DMS 273 (cell line): ENCODE results near the gene PIGP.
"Not testable (repeated sequence)": the region's sequence is repeated elsewhere in the genome, so short reads cannot be mapped to it uniquely, and the experiment has no call there.

ENCODE experiments used
- DNase-seq: peaks from one replicate; lab custom pipeline; 2025; ENCODE audit not compliant: unreplicated experiment; lab: John Stamatoyannopoulos, UW

Gene PIGP

DNA sequence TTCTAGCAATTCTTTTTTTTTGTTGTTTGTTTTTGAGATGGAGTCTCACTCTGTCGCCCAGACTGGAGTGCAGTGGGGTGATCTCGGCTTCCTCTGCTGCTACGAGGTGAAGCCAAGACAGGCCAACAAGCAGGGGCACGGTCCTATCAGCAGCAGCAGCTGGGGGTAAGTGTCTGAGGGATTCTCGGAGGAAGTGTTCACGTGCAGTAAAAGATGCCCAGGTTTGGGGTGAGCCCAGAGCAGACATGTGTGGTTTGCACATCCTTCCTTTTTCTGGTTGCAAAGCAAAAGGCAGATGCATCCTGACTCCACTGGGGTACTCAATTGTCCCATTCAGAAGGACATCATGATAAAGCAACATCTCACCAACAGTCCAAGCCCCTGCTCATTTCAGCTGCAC is 27.7 kb downstream of the PIGP start:
- DNase-seq, result no peak

GRCh38 chr21:37044643-37045042 is 28.2 kb downstream of the PIGP start:
- no peak for DNase-seq

GRCh38 chr21:37043818-37044217 is 29.1 kb downstream of the PIGP start:
- DNase-seq, result no peak

DNA sequence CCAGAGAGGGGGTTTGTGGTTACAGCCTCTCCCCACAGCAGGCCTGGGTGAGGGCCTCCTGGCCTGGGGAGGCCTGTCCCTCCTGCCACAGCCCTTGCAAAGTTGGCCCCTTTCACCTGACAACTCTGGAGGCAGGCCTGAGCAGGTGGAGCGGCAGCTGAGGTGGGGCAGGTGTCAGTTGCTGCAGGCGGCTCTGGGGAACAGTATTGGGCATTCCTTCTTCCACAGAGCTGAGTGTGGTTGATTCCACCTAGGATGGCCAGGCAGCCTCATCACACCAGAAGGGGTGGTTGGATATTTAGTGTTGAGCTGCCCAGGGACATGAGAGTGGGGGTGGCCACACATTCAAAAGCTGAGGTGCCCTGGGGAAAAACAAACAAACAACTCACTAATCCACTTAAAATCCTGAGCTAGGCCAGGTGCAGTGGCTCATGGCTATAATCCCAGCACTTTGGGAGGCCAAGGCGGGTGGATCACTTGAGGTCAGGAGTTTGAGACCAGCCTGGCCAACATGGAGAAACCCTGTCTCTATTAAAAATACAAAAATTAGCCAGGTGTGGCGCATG is 31.1 kb downstream of the PIGP start:
- DNase-seq, result no peak

DNA sequence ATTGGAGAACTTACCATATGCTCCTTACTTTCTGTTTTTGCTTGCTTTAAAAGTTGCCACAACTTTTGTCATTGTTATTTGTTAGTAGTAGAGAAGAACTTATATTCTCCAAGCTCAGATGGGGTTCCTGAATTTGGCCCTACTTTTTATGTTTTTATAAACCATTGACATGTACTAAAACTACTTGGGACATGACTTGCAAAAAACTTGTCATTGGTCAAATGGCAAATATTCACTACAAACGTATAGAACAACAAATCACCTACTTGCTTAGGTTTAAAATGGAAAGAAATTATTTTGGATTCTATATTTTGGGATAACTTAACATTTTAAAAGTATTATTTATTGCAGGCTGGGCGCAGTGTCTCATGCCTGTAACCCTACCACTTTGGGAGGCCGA is 32.7 kb downstream of the PIGP start:
- DNase-seq, result no peak

- no peak for DNase-seq
These were observed 33.3 kb downstream of the PIGP start for GRCh38 chr21:37039411-37040075.

DNA sequence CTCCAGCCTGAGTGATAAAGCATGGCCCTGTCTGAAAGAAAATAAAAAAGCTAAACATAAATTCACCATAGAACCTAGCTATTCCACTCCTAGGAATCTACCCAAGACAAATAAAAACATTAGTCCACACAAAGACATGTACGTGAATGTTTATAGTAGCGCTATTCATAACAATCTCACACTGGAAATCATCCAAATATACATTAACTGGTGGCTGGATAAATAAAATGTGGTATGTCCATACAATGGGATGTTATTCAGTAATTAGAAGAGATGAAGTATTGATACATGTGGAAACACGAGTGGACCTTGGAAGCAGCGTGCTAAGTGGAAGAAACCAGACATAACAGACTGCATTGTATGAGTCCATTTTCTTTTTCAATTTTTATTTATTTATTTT is 36.7 kb downstream of the PIGP start:
- no peak for DNase-seq

DNA sequence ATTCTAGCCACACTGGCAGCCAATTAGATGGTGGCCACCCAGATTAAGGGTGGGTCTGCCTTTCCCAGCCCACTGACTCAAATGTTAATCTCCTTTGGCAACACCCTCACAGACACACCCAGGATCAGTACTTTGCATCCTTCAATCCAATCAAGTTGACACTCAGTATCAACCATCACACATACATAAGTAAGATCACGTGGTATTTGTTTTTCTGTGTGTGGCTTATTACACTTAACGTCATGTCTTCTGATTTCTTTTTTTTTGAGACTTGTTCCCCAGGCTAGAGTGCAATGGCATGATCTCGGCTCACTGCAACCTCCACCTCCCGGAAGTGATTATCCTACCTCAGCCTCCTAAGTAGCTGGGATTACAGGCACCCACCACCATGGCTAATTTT is 38.5 kb downstream of the PIGP start:
- not testable (repeated sequence) for DNase-seq

DNA sequence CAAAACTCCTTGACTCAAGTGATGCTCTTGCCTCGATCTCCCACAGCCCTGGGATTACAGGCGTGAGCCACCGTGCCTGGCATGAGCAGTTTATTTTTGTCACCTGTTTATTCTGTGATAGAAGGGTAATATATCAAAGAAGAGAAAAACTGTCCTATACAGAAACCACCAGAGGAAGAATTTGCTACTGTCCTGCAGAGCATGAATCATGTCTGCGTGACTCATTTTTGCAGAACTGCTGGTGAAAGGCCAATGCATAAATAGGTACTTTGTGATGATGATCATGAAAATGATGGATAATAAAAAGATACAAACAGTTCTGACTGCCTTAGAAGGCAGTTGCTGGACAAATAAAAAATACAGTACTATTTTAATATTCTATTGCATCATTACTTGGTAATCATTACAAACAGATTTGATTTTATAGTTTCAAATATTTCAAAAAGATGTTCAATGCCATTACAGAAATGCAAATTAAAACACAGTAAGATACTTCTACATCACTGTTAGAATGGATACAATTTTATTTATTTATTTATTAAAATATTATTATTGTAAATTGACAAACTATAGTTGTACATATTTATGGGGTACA is 39.9 kb downstream of the PIGP start:
- no peak for DNase-seq

DNA sequence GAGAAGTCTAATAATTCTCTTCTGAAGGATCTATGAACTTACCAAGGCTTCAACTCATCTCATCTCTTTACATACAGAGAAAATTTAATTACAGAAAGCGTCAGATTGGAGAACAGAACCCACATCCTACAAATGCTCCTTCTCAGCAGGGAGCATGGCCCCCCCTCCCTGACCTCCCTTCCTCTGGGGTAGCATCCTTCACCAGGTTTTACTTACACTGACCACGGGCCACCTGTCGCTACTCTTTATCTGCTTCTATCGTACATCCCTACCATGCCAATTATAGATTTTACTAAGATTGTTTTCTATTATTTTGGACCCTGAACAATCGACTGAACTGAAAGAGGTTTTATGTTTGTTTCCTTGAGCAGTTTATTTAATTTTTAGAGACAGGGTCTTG is 40.6 kb downstream of the PIGP start:
- DNase-seq, result no peak

GRCh38 chr21:37030864-37031263 is 42.0 kb downstream of the PIGP start:
- DNase-seq, result no peak

- no peak for DNase-seq
These were observed 44.3 kb downstream of the PIGP start for GRCh38 chr21:37028570-37028969.

DNA sequence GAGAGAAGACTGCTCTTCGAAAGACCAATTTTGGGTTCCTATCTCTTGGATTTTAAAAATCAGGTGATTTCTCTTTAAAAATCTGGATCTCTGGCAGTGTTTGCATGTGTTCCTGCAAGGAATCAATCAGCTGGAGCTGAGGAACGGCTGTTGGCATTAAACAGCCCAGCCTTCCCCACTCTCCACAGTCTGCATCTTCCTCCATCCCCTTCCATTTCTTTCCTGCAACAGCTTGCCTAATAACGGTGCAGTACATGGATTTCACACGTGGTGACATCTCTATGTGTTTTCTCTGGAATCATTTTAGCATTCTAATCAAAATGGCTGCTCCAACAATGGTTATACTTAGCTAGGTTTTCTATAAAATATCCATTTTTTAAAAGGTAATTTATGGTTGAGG is 46.4 kb downstream of the PIGP start:
- DNase-seq, result no peak

DNA sequence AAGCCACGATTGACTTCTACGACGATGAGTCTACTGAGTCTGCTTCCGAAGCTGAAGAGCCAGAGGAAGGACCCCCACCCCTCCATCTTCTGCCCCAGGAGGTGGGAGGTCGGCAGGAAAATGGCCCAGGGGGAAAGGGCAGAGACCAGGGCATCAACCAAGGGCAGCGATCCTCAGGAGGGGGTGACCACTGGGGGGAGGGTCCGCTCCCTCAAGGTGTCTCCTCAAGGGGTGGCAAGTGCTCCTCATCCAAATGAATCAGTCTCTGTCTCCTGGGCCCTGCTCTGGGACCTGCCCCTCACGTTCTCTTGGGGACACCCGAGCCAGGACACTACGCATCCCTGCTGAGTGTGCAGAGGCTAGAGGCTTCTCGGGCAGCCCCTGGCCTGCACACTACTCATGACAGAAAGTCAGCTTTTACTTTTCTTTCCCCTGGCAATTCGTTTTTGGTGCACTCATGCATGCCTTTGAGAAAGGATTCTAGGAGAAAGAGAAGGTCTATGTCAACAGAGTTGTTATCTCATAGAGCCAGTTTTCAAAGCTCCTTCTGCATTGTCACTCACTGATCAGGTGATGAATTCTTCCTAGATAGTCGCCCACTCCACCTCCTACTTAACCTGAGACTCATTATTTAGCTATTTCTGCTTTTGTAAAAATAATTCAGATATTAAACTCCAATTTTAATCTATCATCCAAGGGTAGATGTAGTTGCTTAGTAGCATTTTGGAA is 54.8 kb downstream of the PIGP start:
- DNase-seq, result no peak
